Measurements from ENCODE around the gene TTC29. TPM values are rescaled to one million over a fixed set of nuclear protein-coding genes. Genes with fewer than 3 reads are reported as not detected.

TTC29 gene
- total and polyA plus RNA-seq, 2 experiments from 2014 or later: 0.52 to 0.60 TPM

GRCh38 chr4:146840731-146841130 lies 104.9 kb downstream of the TTC29 start (continued):
- no peak for TF ChIP-seq REST (IDR thresholded peaks at IDR 0.05; ENCODE audit: unreplicated experiment)
- no peak for TF ChIP-seq EZH2 (IDR thresholded peaks at IDR 0.05; ENCODE audit: low read depth, unreplicated experiment)
- TF ChIP-seq JUNB (IDR thresholded peaks at IDR 0.05; ENCODE audit: unreplicated experiment): no peak
- no peak for TF ChIP-seq ZNF331 (CRISPR knock-in tag; IDR thresholded peaks at IDR 0.05; ENCODE audit: low read depth)

DNA sequence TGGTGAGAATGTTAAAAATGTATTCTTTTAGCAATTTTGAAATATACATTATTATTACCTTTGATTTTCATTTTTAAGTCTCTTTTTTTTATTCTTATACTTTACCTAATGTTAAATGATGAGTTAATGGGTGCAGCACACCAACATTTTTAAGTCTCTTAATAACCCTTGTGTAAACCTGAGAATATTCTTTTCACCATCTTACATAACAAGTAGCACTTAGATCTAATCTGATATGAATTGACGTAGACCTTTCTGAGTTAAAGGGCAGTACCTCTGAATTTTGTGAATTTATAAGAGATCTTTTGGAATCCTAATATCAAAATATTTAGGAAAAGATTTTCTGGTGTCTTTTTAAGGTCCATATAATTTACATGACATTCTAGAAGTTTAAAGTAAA lies 110.6 kb downstream of the TTC29 start:
- Histone ChIP-seq H3K36me3 (ENCODE audit: insufficient read depth) (no peaks in the 10 kb centered on the region), H3K79me2 (replicated peaks; ENCODE audit: insufficient read depth) (no peaks in the 10 kb centered on the region), H3K27me3 (ENCODE audit: insufficient read depth) (no peaks in the 10 kb centered on the region), H3K27ac (ENCODE audit: low read depth) (no peak overlapping the region), H3K4me3 (no peak overlapping the region), H2AFZ (no peak overlapping the region), H4K20me1 (replicated peaks; ENCODE audit: insufficient read depth) (no peaks in the 10 kb centered on the region), H3K4me1 (ENCODE audit: insufficient read depth) (no peaks in the 10 kb centered on the region), H3K4me2 (no peak overlapping the region), H3K9me2 (ENCODE audit: insufficient read depth) (no peaks in the 10 kb centered on the region), H3F3A (replicated peaks; ENCODE audit: low read depth) (no peaks in the 10 kb centered on the region)
- Mint-ChIP-seq H3K4me3 (no peak overlapping the region), H3K4me1 (no peaks in the 10 kb centered on the region), H3K27ac (no peak overlapping the region), H3K9me3 (no peaks in the 10 kb centered on the region), H3K27me3 (ENCODE audit: insufficient read depth, low read depth, poor library complexity) (peaks cover 1% of the 10 kb centered on the region), H3K36me3 (ENCODE audit: low read depth) (no peaks in the 10 kb centered on the region)
- no peak for ATAC-seq
- DNase-seq (ENCODE audit: low spot score): no peak
- no peak for TF ChIP-seq CTCF (conservative IDR thresholded peaks at IDR 0.05; ENCODE audit: low read depth in 2 of 2)
- TF ChIP-seq ZNF331 (CRISPR knock-in tag; IDR thresholded peaks at IDR 0.05; ENCODE audit: low read depth): no peak
- TF ChIP-seq CREB1 (CRISPR knock-in tag; IDR thresholded peaks at IDR 0.05; ENCODE audit: low read depth): no peak
- TF ChIP-seq POLR2AphosphoS5 (IDR thresholded peaks at IDR 0.05; ENCODE audit: low read depth): no peak
- TF ChIP-seq JUNB (IDR thresholded peaks at IDR 0.05; ENCODE audit: unreplicated experiment): no peak
- no peak for TF ChIP-seq STAT1 (IDR thresholded peaks at IDR 0.05; ENCODE audit: unreplicated experiment)
- TF ChIP-seq ETS1 (IDR thresholded peaks at IDR 0.05): no peak
- TF ChIP-seq EZH2 (IDR thresholded peaks at IDR 0.05; ENCODE audit: low read depth, unreplicated experiment): no peak
- no peak for TF ChIP-seq ZNF114 (CRISPR knock-in tag; IDR thresholded peaks at IDR 0.05)
- no peak for TF ChIP-seq ZNF462 (CRISPR knock-in tag; IDR thresholded peaks at IDR 0.05)
- no peak for TF ChIP-seq NANOG (IDR thresholded peaks at IDR 0.05; ENCODE audit: borderline replicate concordance)

Data from GM23338 (cell line).